GM19238 (cell line): ENCODE measurements around the gene COQ8B.

Experiments
- DNase-seq: peaks from one replicate; pipeline ENCODE4 v3.0.0; 2011; ENCODE audit warnings: low spot score; ENCODE audit not compliant: insufficient read length

Gene COQ8B

DNA sequence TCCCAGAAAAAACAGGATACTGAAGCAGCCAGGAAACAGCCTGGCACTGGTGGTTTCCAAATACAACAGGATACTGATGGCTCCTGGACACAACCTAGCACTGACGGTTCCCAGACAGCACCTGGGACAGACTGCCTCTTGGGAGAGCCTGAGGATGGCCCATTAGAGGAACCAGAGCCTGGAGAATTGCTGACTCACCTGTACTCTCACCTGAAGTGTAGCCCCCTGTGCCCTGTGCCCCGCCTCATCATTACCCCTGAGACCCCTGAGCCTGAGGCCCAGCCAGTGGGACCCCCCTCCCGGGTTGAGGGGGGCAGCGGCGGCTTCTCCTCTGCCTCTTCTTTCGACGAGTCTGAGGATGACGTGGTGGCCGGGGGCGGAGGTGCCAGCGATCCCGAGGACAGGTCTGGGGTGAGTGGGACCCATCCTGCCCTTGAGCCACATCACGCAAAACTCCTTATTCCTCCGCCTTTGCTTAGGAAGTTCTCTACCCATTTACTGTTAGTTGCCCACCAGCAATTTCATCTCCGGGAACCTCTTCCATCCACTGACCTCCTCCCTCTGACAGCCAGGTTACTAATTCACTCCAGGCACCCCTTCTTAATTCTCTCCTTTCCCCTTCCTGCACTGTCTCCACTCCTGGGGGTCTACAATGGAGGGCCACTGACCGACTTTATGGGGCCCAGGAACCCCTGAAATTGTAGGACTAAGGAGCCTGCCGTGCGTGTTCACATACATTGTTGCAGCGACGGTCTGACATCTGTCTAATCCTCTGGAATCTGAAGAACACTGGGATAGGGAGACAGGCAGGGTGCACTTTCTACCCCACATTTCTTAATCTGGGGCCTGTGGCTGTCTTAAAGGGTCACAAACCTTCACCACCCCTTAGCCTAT is 1.4 kb upstream of the COQ8B start:
- DNase-seq: no peak

DNA sequence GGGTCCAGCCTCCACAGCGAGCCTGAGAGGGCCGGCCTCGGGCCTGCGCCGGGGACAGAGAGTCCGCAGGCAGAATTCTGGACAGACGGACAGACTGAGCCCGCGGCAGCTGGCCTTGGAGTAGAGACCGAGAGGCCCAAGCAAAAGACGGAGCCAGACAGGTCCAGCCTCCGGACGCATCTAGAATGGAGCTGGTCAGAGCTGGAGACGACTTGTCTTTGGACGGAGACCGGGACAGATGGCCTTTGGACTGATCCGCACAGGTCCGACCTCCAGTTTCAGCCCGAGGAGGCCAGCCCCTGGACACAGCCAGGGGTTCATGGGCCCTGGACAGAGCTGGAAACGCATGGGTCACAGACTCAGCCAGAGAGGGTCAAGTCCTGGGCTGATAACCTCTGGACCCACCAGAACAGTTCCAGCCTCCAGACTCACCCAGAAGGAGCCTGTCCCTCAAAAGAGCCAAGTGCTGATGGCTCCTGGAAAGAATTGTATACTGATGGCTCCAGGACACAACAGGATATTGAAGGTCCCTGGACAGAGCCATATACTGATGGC is 716 bp upstream of the COQ8B start:
- DNase-seq: no peak

DNA sequence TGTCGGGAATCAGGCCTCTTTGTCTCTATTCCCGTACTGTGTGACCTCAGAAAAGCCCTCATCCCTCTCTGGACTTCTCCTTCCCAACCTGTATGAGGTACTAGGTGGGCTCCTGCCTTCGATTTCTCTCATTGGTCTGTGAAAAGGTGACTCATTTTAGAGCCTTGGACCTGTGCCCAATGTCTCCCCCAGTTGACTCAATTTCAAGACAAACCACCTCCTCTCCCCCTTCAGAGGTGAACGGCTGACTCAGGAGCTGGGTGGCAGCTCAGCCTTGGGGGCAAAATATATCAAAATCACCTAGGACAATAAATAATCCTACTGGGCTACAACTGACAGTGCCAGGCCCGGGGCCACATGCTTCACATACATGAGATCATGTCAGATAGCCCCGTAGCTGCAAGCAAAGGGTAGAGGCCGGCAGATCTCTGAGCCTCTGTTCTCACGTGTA is 630 bp downstream of the COQ8B start:
- no peak for DNase-seq

DNA sequence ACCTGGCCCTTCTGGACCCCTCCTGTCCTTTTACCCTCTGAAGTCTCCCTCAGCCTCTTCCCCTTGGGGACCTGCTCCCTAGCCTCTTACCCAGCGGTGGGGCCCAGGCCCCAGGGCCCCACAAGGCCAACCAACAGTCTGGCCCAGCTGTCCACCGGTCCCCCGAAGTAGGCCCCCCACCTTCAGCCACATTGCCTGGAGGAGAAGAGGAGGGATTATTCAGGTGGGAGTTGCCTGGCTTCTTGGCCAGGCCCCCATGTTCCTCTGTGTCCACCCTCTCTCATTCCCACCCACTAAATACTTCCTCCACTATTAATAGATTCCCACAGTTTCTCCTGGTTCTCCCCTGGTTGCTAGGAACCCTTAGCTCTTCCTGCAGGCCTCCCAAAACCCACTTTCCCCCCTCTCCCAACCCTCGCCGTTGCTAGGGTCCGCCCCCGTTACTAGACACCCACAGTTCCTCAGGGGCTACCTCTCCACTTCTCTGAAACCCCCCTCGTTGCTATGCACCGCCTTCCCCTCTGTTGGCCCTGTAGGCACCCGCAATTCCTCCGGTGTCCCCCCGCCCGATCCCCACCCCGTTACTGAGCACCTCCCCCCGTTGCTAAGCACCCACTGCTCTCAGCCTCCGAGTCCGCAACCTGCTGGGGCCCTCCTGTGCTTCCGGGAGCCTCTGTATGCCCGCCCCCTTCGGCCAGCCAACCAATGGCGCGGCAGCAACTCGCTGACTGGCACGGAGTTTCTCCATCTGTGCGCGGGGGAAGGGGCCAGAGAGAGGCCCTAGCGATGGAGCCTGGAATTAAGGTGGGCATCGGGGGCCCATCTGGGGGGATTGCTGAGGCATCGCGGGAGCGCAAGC is 2.0 kb downstream of the COQ8B start:
- peak; percentile 94 for DNase-seq

DNA sequence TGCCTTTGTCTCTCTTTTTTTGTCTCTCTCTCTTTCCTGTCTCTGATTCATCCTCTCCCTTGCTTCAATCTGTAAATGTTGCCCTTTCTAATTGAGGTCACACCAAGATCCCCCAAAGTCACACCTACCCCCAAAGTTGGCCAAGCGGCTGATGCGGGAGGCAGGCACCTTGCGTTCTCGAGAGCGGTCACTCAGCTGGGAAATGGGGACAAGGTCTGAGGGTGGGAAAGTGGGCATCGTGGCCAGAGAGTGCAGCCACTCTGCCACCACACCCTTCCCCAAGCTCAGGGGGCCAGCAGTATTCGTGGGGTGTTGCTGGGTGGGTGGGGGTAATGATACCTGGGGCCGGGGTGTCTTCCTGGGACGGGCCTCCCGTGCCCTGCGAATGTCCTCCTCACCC is 2.7 kb downstream of the COQ8B start:
- DNase-seq: no peak

DNA sequence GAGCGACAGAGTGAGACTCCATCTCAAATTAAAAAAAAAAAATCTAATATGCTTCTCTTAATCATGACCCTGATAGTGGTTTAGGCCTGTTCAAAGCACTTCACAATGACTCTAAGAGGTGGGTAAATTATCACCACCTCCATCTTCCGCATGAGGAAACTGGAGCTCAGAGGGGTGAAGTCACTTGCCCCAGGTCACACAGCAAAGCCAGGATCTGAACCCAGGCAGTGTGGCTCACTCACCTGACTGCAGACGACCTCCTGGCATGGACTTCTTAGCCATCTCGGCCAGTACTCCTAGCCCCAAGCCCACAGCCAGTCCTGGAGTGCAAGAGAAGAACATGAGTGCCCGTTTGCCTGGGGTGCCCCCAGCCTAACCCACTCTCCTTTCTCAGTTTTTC is 6.9 kb downstream of the COQ8B start:
- DNase-seq: no peak

DNA sequence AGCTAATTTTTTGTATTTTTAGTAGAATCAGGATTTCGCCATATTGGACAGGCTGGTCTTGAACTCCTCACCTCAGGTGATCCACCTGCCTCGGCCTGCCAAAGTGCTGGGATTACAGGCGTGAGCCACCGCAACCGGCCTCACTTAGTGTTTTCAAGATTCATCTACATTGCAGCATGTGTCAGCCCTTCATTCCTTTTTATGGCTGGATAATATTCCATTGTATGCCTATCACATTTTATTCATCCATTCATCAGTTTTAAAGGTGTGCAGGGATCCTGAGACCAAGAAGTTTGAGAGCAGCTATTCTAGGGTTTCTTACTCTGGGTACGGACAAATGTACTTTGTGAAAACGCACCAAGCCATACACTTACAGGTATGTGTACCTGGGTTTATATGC is 9.1 kb downstream of the COQ8B start:
- DNase-seq: no peak

DNA sequence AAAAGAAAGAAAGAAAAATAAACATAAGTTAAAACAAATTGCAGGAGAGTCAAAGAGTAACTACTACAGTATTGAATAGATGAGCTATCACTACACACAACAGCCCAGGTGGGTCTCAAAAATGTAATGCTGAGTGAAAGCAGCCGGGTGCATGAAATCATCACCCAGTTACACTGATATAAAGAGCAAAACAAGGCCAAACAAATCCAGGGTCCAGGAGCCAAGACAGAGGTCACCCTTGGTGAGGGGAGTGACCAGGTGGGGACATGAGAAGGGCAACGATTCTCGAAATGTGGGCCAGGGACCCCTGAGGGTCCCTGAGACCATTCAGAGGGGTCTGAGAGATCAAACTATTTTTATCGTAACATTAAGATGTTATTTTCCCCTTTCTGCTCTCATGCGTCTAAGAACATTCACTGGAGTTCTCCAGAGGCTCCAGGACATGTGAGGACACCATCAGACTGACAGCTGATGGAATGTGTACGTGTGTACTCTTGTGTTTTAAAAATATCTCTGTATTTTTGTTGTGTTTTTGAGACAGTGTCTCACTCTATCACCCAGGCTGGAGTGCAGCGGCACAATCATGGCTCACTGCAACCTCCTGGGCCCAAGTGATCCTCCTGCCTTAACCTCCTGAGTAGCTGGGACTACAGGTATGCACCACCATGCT is 10.6 kb downstream of the COQ8B start:
- DNase-seq: no peak

DNA sequence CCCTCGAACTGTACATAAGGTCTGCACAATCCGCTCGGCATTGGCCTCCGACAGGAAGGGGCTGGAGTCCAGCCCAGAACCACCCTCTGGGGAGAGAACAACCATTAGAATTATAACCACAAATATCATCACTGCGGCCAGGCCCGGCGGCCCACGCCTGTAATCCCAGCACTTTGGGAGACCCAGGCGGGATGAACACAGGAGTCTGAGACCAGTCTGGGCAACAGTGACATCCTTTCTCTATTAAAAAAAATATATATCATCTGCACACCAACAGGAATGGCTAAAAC is 11.4 kb downstream of the COQ8B start:
- DNase-seq: no peak

DNA sequence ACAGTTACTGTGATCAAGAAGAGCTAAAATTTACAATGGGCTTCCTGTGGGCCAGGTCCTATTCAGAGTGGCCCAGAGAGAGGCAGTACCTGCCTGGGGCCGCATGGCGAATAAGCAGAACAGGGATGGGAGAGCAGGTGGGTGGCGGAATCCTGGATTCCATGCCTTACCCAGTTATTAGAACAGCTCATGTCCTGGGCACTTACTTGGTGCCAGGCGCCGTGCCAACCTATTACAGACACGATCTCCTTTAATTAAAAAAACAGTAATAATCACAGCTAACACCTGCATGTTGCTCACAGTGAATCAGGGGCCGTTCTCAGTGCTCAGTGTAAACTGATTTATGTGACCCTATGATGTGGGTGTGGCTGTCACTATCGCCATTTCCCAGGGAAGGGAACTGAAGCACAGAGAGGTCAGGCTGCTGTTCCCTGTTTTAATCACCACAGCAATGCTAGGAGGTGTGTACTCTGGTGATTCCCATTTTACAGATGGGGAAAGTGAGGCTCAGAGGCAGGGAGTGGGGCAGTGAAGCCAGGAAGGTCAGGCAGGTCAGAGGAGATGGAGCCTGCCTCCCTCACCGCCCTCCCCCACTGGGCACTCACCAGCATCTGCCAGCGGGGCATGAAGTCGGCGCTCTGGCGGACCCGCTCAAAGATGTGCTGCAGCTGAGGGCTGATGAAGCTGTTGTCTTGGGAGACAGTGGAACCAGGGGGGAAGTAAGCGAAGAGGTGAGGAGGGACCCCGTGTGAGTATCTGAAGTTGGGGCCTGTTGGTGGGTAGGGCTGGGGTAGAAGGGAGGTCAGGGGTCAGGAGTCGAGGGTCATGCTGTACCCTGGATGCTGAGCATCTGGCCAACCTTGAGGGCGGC is 12.0 kb downstream of the COQ8B start:
- DNase-seq: no peak

DNA sequence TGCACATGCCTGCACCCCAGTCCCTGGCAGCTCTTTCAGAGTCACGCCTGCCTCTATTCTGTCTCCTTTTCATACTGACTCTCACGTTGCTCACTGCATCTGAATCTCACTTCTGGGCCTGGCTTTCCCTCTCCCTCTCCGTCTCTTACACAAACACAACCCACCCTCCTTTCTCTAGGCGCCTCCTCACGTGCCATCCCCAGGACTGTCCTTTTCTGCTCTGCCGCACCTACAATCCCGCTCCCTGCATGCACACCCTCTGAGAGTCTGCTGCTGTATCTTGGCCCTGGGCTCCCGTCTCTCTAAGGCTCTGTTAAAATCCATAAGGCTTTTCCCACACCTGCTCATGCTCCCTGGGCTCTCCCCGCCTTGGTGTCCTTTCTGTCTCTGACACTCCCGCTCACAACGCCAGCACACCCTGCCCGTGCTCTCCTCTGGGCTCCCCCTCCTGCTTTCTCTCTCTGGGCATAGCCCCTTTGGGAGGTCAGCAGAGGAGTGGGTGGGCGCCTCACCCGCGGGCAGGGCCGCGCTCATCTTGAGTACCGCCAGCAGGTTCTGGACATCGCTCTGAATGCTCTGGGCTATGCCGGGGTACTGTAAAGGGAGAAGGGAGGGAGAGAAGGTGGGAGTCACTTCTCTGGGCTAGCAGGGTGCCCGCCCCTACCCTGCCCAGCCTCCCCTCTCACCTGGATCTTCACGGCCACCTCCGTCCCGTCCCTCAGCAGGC is 13.5 kb downstream of the COQ8B start:
- DNase-seq: no peak

DNA sequence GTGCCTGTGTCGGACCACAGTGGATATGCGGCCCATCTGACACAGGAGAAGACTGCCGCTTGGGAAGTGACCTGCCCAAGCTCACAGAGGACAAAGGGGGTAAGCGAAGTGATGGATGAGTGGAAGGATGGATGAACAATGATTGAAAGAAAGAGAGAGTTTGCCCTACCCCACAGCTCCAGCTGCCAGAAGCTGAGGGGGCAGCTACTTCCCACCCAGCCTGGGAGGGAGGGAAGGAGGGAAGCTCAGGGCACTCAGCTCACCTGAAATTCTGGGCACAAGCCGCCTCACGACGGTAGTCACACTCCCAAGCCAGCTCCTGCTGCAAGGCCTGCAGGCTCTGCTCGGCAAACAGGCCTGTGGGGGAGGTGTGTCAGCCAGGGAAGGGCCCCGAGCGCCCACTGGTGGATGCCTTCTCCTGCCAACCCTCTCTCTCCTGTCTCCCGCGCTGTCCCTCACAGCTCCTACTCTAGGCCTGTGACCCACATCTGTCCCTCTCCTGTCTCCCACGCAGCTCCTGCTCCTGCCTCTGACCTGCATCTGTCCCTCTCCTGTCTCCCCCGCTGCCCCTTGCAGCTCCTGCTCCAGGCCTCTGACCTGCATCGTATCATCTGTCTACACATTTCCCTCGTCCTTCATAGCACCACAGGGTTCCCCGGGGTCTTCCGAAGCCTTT is 14.2 kb downstream of the COQ8B start:
- DNase-seq: no peak

DNA sequence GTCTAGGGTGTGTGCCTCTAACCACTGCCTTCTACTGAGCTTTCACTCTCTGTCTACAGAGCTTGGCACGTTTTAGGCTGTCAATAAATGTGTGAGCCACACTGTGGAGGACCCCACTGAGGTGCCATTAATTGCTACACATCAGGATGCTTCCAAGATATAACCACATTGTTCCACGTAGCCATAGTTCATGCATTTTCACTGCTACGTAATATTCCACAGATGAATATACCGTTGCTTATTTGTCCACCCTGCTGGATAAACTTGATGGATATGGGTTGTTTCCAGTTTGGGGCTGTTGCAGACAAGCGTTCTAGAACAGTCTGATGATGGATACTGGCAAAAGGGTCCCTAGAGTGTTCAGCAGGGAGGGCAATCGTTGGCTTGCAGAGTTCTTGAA is 14.9 kb downstream of the COQ8B start:
- no peak for DNase-seq

DNA sequence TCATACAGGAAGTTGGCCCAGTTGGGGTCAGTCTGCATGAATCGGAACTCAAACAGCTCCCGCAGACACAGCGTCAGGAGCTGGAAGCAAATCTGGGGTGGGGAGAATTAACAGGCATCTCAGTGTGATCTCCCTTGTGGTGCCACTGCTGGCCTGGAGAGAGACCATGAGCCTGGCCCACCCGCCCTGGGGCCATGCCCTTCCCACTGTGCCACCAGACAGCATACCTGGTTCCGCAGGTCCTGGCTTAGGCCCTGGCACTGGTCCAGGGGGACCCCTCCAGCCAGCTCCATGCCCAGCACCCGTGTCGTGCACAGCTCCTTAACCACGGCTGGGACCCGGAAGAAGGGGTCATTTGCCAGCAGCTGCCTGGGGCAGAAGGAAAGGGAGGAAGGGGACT is 16.6 kb downstream of the COQ8B start:
- no peak for DNase-seq

DNA sequence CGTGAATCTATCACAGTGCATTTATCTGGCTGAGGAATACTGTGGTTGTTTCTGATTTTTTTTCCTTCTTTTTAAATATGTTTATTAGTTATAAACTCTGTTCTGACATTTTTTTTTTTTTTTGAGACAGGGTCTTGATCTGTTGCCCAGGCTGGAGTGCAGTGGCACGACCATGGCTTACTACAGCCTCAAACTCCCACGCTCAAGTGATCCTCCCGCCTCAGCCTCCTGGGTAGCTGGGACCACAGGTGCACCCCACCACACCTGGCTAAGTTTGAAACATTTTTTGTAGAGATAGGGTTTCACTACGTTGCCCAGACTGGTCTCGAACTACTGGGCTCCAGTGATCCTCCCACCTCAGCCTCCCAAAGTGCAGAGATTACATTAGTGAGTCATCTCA is 19.7 kb downstream of the COQ8B start:
- DNase-seq: no peak

DNA sequence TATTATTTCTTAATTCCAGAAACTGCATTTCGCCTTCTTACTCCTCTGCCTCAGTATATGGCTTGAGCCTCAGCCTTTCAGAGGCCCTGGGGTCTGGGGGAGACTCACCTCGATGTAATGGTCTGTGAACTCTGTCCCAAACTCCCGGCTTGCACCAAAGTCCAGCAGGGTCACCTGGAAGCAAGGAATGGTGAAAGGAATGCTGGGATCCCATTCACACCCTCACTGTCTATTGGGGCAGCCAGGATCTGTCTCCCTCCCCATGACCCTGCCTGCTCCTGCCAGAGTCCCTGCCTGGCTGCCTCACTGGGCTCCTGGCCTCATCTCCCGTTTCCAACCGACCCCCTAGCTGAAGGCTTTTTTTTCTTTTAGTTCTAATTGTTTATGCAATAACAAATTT is 20.8 kb downstream of the COQ8B start:
- DNase-seq: no peak

DNA sequence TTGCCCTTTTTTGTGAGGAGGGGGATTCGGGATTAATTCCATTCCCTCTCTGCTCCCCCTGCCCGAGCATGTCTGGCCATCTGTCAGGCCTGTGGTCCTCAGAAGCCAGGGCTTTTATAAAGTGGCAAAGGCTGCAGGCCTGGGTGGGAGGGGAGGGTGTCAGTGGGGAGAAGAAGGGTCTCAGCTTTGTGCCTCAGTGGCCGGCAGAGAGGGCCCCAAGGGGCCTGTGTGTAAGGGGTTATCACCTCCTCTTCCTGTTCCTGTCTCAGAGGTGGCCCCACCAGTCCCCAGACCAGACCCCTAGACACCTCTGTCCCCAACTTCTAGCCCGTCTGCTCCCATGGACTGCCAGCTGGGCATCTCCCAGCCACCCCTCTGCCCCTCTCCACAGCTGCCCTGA is 22.8 kb downstream of the COQ8B start:
- DNase-seq: no peak

DNA sequence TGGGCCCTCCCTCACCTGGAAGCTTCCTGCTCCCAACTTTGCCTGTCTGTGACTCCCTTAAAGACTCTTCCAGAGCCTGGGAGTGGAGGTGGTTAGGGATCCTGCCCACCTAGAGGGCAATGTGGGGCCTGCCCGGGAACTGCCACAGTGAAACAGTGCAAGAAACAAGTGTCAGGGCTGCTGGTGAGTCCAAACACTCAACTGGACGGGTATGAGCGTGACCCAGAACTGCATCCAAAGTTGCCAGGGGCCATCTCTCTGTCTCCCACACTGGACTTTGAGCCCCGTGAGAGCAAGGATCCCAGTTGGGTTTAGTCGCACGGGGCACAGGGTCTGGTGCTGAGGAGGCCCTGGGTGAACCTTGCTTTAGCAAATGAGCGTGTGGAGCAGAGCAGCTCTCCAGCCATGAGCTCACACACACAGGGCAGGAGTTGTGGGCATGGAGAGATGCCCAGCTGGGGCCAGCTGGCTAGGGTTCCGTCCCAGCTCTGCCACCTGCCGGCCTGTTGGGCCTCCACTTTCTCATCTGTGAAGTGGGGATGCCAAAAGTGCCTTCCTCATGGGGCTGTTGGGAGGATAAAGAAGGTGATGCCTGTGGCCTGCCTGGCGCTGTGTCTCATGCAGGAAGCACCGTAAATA is 23.4 kb downstream of the COQ8B start:
- DNase-seq: no peak

DNA sequence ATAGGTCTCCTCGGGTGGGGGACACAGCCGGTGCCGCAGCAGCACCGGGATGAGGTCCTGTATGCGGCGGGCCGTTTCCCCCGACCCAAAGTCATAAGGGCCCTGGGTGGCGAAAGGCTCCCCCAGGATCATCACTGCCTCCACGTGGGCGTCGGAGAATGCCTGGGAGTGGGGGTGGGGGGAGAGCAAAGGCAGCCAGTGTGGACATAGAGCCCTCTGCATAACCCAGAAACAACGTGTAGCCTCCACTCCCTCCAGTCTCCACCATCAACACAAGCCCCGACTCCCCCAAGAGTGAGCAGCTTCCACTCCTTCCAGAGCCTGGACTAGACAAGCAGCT is 24.5 kb downstream of the COQ8B start:
- DNase-seq: no peak
